ENCODE results near the gene PDE4B.

PDE4B gene

DNA sequence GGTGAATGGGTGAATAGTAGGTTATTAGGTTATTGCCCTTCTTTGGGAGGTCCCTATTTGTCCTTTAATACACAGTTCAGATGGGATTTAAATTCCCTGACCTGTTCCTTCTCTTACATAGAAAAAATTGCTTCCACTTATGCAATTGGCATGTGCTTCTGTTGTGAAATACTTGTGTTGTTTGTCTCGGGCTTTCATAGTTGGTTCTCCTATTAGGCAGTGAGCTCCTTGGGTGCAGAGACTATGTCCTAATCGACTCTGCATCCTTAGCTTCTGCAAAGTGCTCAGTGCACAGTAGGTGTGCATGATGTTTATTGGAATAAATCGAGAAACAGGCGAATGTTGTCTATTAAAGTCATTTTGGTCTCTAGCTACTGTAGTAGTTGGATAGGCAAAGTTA is 1.3 kb upstream of the PDE4B start:
- no peak overlapping the region for H3K4me3 ChIP-seq (ENCODE audit: low read depth, low read length)
- no peak for TF ChIP-seq CTCF (IDR thresholded peaks at IDR 0.05; ENCODE audit: borderline replicate concordance, insufficient read depth, low read depth, low read length)

DNA sequence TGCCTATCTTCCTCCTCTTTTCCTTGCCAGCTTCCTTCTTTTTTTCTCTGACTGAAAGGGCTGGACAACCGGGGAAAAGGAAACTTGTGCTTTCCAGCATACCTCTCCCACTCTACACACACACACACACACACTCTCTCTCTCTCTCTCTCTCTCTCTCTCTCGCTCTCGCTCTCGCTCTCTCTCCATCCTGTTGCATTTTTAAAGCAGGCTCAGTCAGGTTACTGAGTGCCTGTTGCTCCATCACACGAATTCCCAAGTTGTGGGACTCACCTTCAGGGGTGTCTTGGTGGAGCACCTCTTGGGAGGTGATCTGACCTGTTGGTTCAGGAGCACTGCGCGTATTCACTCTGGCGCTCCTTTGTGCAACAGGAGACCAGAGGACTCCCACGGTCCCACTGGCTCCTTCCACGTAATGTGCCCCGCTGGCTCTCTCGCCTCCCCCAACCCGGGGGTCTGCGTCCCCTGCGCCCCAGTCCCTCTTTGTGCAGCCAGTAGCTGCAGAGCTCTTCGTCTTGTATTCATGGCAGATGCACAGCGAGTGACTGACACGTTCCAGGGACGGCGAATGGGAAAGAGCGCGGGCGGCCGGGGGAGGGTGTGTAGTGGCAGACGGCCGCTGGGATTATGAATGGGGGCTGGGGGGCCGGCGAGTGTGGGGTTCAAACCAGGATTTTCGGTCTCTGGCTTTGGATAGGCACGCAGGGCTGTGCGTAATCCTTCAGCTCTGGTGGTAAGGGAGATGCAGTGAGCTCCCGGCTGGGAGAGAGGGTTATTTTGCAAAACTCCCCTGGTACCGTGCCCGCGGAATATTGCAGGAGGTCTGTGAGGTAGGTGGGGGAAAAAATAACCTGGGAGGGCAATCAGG is 660 bp upstream of the PDE4B start:
- no peak overlapping the region for H3K4me3 ChIP-seq (ENCODE audit: low read depth, low read length)
- no peak for TF ChIP-seq CTCF (IDR thresholded peaks at IDR 0.05; ENCODE audit: borderline replicate concordance, insufficient read depth, low read depth, low read length)

- H3K4me3 ChIP-seq (ENCODE audit: low read depth, low read length) = no peak overlapping the region
- TF ChIP-seq CTCF (IDR thresholded peaks at IDR 0.05; ENCODE audit: borderline replicate concordance, insufficient read depth, low read depth, low read length) = no peak
These were observed 651 bp downstream of the PDE4B start for GRCh38 chr1:65793359-65793732.

DNA sequence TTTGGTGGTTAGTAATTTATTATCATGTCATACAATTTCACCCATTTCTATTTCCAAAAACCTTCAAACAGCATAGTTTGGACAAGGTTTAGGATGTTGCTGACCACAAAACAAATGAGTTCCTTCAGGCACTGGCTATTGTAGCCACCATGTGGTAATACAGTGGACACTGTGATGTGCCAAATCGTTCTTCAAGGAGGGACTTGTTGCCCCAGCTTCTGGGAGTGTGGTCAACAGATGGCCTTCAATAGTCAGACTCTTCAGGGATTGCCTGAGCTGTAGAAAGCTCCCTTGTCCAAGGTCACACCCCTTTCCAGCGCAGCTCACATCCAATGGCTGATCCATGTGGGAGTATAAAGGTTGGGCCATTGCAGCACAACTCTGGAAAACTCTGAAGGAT is 2.6 kb downstream of the PDE4B start:
- no peak overlapping the region for H3K4me3 ChIP-seq (ENCODE audit: low read depth, low read length)
- TF ChIP-seq CTCF (IDR thresholded peaks at IDR 0.05; ENCODE audit: borderline replicate concordance, insufficient read depth, low read depth, low read length) = no peak

DNA sequence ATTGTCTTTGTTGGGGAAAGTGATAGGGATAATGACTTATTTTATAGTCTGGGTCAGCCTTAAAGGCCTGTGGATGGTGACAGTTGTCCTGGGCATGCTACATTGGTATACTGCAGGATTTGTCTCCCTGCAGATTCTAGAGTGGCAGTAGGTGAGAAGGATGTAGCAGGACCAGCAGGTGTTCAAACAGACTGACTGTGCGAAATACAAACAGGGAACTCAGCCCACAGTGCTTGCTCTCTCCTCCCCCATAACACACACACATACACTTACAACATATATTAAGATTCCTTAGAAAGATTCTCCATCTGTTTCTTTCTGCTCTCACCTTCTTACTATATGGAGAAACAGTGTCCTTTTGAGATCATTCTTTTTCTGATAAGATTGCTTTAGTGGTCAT is 6.9 kb downstream of the PDE4B start:
- no peak for TF ChIP-seq CTCF (IDR thresholded peaks at IDR 0.05; ENCODE audit: borderline replicate concordance, insufficient read depth, low read depth, low read length)

GRCh38 chr1:65804584-65804983 is 11.9 kb downstream of the PDE4B start:
- TF ChIP-seq CTCF (IDR thresholded peaks at IDR 0.05; ENCODE audit: borderline replicate concordance, insufficient read depth, low read depth, low read length) = no peak
- H3K4me3 ChIP-seq (ENCODE audit: low read depth, low read length) = no peak overlapping the region

More for the DNA sequence above, 6.9 kb downstream of the PDE4B start:
- H3K4me3 ChIP-seq (ENCODE audit: low read depth, low read length) = no peak overlapping the region

DNA sequence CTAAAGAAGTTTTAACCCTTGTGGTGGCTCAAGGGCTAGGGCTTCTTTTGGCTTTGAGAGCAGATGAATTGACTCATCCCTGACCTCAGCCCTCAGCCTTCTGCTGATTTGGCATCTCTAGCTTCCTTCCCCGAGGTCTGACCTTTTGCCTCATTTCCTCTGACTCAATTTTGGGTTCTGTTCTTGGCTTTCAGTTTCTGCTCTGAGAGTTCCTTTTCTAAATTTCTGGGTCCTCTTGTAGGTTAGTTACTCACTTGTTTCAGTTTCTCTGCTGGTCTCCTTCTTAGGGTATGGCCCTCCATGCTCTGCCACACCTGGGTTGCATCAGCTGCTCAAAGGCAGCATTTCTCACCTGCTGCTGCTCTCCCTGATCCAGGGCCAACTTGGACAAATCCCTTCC is 19.4 kb downstream of the PDE4B start:
- H3K4me3 ChIP-seq (ENCODE audit: low read depth, low read length) = no peak overlapping the region
- TF ChIP-seq CTCF (IDR thresholded peaks at IDR 0.05; ENCODE audit: borderline replicate concordance, insufficient read depth, low read depth, low read length) = no peak

Data from GM12875 (cell line).